NCI-H146 (cell line): ENCODE measurements around the gene TTLL9.

ENCODE experiments used
- DNase-seq: peaks from one replicate; lab custom pipeline; 2025; lab: John Stamatoyannopoulos, UW

Gene TTLL9

DNA sequence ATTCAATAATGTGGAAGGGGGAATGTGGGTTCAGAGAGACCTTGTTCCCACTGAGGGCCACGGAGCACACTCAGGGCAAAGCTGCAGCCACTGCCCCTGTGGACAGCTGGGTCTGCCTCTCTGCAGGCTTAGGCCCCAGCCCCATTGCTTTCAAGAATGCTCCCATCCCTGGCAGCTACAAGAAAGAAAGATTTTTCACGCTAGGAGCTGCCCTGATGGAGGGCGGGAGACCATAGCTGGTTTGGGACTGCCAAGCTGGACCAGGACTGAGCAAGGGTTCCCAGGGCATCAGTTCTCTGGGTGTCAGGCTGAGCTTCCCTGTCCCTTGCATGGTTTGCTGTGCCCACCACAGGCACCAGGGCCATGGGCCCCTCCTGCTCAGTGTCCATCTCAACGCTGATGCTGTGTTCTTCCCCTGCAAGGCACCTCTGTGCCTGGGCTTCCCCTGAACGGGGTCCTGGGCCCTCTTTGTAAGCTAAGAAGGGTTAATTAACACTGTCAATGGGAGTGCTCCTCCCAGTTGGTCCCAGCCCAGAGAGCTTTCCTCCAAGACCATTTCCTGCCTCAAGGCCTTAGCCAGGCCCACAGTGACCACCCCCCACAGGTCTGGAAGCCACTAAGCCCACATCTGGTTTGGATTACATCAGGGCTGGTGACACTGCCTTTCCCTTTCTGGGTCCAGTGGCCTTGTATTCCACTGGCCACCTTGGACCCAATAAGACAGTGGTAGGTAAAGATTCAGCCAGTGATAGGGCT is 33.4 kb upstream of the TTLL9 start:
- DNase-seq, result no peak

DNA sequence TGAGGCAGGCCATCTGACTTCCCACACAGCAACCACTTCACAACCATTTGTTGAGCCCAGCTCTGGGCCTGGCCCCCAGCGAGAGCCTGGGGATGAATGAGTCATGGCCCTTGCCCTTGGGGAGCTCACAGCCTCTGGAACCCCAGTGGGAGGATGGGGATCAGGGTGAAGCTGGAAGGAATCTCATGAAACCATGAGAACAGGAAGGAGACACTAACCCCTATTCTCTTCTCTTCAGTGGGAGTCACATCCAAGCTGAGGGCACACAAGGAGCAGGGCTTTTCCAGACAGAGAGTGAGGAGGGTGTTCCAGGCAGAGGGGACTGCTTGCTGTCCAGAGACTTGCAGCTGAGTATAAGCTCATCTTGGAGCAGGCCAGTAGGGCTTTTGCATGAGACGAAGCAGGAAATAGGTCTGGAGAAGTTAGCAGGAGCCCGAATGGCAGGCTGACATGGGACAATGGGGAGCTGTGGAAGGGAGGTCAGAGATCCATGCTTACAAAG is 32.5 kb upstream of the TTLL9 start:
- no peak for DNase-seq

DNA sequence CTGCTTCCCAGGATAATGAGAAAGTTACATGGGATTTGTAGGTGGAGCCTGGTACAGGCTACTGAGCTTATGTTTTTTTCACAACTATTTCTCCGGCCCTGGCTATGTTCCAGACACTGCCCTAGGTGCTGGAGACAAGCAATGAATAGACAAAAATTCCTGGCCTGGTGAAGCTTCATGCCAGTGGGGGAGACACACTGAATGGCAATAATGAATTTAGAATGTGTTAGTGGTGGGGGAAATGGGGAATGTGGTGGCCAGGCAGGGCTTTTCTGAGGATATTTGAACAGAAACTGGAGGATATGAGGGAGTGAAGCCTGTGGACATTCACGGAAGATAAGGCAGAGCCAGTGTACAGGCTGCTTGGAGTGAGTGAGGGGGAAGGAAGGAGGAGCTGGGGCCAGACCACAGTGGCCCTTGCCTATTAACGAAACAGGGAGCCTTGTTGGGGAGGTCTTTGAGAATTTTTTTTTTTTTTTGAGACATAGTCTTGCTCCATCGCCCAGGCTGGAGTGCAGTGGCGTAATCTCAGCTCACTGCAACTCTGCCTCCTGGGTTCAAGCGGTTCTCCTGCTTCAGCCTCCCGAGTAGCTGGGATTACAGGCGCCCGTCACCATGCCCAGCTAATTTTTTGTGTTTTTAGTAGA is 31.7 kb upstream of the TTLL9 start:
- no peak for DNase-seq

DNA sequence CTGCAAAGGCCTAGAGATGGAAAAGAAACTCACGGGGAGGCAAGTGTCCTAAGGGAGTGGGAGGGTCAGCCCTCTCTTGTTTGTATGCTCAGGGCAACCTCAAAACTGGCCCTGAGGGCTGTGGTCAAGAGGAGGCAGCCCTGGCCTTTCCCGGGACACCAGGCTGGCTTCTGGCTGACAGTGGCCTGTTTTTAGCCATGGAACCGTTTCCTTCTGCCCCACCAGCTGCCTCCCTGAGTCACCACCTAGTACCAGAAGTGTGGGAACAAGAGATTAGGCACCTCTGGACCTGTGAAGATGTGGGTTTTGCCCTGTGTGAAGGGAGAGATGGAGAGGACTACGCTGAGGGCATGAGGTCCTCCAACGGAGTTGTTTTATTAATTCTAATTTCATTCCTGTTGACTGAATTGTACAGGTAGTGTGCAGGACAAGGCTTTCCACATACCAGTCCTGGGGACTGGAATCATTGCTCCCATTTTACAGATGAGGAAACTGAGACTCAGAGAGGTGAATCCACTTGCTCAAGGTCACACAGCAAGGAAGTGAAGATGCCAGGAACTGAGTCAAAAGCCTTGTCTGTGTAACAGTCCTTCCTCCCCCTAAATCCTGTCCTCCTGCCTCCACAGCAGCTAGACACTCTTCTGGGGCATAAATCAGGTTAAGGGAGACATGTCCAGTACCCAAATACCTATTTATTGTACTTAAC is 30.5 kb upstream of the TTLL9 start:
- DNase-seq, result no peak

DNA sequence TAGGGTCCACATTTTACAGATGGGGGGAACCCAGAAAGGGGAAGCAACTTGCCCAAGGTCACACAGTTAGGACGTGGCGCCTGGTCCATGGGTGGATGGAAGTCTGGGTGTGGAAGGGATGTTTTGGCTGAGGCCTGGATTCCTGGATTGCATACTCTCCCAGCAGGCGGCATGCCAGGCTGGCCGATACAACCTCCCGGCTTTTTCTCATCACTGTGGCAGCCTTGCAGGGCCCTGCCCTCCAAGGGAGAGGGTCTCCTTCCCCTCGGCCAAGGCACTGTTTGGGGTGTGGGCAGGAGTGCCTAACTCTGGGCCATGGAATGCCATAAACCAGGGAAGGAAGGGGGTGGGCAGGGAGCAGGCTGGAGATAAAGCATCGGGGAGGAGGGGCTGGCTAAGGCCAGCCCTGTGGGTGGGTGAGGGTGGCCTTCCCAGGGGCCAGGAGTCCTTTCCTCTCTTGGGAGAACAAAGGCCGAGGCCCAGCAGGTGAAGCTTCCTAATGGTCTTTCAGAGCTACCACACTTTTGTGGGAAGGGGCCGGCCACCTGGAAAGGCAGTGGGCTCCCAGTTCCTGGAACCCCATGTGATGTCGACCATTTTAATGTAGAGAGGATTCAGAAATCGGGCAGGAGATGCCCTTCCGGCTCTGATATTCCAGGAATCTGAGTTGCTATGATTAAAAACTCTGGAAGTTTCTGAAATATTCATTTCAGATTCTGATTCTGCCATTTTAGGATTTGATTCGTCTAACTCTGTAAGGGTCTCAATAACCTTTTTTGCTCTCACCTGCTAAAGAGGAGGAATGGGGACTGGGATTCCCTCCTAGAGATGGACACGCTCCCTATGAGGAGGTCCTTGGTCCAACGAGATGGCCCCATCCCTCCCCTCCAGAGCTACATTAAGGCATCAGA is 29.3 kb upstream of the TTLL9 start:
- DNase-seq, result peak; percentile 22

DNA sequence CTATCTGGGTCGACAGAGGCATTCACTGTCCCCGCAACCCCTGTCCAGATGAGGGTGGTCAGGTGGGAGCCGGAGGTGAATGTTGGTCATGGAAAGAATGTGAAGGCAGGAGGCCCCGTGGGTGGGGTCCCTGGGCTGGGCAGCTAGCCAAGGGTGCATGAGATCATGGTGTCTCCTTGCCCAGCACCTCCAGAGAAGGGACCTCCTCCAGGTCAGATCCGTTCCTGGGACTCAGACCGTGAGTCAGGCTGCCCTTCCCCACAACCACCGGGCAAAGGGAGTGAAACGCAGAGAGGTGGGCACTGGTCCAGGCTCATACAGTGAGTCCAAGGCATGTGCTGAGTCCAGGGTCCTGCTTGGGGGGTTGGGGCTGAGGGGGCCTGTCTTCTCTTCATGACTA is 28.5 kb upstream of the TTLL9 start:
- DNase-seq, result no peak

DNA sequence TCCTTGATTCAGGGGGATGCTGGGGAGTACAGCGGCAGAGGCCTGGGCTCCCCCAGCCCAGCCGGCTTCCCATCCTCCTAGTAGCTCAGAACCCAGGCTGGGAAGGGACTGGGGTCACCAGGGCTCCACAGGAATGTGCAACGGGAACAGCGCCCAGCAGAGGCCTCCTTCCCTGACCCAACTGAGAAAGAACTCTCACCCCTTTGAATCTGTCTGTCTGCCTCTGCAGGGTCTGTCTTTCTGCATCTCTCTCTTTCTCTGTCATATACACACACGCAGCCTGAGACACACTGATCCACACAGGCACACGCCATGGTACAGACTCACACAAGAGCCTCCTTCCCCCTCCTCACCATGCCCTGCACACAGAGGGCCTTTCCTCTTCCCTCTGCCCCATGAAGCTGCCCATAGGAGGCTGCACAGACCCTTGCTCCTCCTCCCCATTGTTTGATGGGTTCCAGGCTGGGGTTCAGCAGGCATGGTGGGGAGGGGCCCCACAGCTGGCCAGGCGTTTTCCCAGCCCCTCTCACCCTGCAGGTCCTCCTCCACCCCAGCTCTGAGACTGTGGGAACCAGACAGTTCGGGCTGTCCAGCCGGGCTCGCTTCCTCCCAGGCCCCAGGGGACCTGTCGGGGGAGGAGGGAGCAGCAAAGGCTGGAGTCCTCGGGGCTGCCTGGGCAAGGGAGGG is 27.8 kb upstream of the TTLL9 start:
- no peak for DNase-seq

DNA sequence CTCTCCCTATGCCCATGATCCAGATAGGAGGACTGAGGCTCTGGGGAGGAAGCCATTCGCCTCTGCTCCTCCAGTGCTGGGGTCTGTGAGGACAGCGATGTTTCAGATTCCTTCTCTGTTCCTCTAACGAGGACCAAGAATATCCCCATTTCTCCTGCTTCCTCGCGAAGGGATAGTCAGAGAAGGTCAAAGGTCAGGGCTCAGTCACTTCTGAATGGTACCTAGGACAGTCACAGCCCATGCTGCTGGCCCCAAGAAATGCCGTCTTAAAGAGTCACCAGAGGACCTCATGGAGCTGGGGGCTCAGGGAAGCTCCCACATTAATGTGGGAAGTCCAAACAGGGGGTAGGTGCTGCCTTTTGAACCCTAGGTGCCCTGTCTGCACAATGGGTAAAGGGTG is 27.1 kb upstream of the TTLL9 start:
- no peak for DNase-seq

DNA sequence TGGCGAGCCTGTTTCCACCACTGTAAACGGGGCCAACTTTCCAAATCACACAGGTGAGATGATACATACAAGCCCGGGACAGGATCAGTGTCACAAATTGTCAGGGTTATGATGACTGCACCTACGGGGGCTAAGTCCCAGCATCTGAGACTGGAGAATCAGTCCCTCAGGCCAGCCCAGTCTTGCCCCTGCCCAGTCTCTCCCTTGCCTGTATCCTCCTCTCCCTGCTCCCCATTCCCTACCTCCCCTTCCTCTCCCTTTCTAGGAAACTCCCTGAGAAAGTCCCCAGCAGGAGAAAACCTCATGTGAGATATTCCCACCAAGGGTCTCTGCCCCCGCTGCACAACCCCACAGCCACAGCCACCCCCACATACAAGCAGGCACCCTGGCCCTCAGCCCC is 26.6 kb upstream of the TTLL9 start:
- no peak for DNase-seq

DNA sequence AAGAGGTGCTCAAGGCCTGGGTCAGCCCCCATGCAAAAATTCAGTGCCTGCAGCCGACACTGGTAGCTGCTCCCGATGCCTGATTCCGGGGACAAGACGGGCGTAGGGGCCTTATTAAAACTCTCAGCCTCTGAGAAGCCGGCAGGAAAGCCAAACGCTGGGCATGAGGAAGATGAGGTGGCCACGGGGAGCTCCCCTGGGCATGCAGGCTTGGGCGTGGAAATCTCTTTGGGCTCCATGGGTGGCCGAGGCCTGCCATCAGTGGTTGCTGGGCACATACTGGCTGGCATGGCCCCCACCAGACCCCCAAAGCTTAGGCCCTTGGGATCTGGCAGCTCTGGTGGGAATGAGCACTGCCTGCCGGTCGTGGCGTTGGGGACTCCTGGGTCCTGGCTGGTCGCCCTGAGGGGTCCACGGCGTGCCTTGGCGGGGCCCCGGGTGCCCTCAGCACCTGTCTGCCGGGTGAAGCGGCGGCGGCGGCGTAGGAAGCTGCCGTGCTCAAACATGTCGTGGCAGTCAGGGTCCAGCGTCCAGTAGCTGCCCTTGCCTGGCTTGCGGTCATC is 25.6 kb upstream of the TTLL9 start:
- DNase-seq, result no peak

DNA sequence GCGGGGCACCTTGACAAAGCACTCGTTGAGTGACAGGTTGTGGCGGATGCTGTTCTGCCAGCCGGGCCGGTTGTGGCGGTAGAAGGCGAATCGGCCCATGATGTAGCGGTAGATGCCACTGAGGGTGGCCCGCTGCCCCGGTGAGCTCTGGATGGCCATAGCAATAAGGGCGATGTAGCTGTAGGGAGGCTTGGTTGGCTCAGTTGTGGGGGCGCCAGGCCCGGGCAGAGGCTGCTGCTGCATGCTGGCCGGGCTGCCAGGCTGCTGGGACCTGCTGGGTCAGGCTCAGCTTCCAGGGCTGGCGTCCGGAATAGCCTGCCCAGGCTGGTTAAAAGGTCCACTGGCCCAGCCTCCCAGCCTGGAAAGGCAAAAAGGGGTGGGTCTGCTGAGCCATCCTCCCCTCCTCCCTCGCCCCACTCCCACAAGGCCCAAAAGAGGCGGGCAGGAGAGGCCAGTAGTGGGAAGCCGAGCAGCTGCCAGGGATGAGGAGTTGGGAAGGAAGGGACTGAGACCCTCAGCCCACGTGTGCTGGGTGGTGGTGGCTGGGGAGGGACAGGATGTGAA is 25.1 kb upstream of the TTLL9 start, which contains the start of gene FOXS1:
FOXS1 (minus strand) TSS at position 305 of the 564 bp plus-strand sequence; CDS start at position 243, 62 bp downstream.
- no peak for DNase-seq

DNA sequence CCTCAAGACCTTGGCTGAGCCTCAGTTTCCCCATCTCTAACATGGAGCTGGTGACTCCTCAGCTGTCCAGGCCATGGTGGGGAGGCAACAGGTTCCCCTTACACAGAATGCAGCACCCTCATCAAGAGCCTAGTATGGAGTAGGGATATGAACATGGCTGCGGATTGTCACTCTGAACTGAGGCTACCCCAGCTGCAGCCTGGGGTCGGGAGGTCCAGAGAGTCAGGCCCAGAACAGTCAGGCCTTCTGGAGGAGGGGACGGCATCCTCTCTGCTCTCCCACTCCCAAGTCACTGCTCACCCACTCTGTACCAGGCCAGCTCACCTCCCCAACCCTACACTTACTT is 23.7 kb upstream of the TTLL9 start:
- no peak for DNase-seq

DNA sequence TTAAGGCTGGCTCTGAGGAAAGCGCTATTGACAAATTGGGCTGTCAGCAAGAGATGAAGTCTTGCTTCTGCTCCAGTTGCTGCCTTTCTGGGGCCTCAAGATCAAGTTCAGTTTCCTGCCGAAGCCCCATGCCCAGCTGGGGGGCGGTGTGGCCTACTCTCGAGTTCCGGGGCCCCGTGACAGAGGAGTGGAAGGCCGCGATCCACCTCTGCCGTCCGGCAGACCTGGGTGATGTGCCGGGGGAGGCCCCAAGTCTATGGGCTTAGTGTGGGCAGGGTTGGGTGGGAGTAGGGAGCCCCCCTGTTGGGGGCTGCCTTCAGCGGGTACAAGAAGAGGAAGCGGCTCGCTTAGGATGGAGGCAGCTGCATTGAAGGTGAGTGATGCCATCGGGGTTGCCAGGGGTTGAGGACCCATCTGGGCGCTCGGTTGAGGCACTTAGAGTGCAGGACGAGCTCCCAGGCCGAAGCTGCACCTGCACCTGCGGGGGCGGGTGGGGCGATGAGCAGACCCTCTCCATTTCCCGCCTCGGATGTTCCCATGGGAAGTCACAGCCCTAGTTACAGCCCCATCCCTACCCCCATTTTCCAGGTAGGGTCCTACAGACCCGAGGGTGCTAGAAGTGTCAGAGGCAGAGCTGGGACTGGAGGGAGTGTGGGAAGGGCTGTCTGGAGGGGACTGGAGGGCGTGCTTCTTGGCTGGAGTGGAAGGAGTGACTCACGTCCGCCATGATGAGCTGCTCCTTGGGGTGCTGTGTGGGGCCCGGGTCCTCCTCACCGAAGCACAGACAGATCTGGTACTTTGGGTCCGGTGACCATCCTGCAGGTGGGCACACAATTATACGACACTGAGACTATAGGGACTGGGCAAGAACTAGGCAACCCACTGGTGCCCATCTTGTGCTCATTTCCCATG is 22.1 kb upstream of the TTLL9 start:
- no peak for DNase-seq

DNA sequence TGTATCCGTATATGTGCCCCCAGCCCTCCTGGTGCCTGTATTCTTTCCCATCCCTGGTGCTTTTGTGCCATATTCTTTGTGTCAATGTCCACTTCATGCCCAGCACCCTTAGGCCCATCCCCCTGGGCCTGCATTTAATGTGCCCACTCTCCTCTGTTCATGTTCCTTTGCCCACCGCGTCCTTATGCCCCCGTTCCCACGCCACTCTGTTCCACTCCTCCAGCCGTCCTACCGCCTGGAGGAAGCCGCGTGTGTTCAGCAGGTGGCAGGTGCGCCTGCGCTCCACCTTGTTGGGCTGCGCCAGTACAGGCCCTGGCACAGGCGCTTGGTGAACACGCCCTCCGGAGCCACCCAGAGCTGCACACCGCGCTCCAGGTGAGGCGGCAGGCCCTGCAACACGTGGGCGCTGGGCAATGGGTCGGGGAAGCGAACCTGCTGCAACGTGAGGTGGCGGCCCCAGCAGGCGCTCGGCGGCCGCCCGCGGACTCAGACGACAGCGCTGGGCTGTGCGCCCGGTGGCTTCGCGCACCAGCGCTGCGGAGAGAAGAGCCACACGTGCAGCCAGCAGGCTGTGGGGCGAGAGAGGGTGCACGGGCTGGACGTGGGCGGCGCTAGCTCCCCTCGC is 21.0 kb upstream of the TTLL9 start:
- DNase-seq, result peak; percentile 92

DNA sequence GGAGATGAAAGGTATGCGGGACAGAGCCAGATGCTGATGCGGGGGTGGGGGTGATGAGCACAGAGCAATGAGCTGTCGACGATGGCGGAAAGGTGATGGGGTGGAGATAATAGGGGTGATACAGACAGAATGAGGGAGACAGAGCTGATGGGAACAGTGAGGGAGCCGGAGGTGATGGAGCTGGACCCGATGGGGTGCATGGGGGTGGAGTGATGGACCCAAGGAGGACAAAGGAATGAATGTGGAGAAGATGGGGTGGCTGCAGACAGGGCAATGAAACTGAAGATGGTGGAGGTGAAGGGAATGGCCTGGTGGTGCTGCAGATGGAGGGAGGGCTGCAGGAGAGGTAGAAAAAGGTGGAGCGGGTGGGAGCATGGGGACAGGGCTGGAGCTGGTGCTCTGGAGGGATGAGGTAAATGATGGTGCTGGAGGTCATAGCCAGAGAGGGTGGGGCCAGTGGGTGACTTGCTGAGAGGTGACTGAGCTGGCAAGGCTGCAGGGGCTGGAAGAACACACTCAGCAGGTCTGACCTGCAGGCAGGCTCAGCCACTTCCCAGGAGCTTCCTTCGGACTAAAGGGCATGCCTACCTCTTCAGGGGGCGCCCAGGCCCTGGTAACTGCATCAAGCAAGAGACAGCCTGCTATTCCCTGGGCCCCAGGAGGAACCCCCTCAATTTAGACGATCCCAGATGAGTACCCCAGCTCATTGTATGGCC is 19.0 kb upstream of the TTLL9 start:
- no peak for DNase-seq

DNA sequence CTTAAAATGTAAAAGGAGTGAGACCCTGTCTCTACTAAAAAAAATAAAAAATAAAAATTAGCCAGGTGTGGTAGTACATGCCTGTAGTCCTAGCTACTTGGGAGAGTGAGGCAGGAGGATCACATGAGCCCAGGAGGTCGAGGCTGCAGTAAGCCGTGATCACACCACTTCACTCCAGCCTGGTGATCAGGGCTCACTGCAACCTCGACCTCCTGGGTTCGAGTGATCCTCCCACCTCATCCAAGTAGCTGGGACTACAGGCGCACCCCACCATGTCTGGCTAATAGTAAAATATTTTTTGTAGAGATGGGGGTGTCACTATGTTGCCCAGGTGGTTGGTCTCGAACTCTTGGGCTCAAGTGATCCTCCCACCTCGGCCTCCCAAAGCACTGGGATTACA is 17.0 kb upstream of the TTLL9 start:
- DNase-seq, result no peak

DNA sequence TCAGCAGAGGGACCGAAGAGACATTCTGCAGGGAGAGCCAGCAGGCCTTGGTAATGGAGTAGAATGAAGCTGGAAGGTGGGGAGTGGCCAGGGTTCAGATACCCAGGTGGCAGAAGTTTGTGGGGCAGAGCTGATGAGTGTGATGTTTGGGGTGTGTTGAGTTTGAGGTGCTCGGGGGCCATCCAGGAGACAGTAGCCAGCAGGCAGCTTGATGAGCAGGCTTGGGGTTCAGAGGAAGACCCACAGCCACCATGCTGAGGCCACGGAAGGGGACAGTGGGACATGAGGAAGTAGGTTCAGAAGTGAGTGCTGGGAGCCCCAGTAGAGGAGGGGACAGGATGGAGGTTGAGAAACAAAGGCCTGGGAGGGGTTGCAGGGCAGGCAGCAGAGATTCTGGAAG is 13.9 kb upstream of the TTLL9 start:
- no peak for DNase-seq
